ENCODE results near the gene LAMA3. TPM values are rescaled to one million over a fixed set of nuclear protein-coding genes. Genes with fewer than 3 reads are reported as not detected.

LAMA3 gene
- total and polyA plus RNA-seq, 2 experiments from 2014 or later, result 3.9 to 4.9 TPM

- TF ChIP-seq ZNF462 (CRISPR knock-in tag; IDR thresholded peaks at IDR 0.05) (no peak), ETS1 (IDR thresholded peaks at IDR 0.05) (no peak), ZNF331 (CRISPR knock-in tag; IDR thresholded peaks at IDR 0.05; ENCODE audit: low read depth) (no peak), EZH2 (IDR thresholded peaks at IDR 0.05; ENCODE audit: low read depth, unreplicated experiment) (no peak), CTCF (conservative IDR thresholded peaks at IDR 0.05; ENCODE audit: low read depth in 2 of 2) (no peak), CREB1 (CRISPR knock-in tag; IDR thresholded peaks at IDR 0.05; ENCODE audit: low read depth) (no peak), STAT1 (IDR thresholded peaks at IDR 0.05; ENCODE audit: unreplicated experiment) (no peak), NANOG (IDR thresholded peaks at IDR 0.05; ENCODE audit: borderline replicate concordance) (no peak), POLR2AphosphoS5 (IDR thresholded peaks at IDR 0.05; ENCODE audit: low read depth) (no peak), JUNB (IDR thresholded peaks at IDR 0.05; ENCODE audit: unreplicated experiment) (no peak)
Observed at GRCh38 chr18:23738575-23738974, 49.3 kb downstream of the LAMA3 start (continued).
